Femur (tissue), 1 donor: ENCODE measurements around the gene CBS.
"Not testable (repeated sequence)": the region's sequence is repeated elsewhere in the genome, so short reads cannot be mapped to it uniquely, and the experiment has no call there.

Experiments
- DNase-seq: peaks from one replicate; pipeline ENCODE4 v3.0.0-alpha.2; 2017

CBS gene

DNA sequence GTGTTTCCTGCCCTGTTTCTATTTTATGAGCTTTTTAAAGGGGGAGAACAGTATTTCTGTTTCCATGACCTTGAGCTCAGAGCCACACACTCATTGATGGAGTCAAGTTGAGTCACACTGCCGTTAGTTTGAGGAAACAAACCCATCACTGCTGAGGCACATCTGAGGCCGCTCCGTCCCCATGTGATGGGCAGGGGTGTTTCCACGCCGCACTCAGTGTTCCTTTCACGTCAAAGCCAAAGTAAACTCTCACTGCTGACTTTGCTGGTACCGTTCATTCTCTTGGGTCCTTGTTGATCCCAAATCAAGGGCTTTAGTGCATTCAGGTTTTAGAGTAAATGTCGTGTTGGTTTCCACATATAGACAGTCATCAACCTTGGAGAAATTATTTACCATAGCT, 52.5 kb downstream of the CBS start:
- no peak for DNase-seq

DNA sequence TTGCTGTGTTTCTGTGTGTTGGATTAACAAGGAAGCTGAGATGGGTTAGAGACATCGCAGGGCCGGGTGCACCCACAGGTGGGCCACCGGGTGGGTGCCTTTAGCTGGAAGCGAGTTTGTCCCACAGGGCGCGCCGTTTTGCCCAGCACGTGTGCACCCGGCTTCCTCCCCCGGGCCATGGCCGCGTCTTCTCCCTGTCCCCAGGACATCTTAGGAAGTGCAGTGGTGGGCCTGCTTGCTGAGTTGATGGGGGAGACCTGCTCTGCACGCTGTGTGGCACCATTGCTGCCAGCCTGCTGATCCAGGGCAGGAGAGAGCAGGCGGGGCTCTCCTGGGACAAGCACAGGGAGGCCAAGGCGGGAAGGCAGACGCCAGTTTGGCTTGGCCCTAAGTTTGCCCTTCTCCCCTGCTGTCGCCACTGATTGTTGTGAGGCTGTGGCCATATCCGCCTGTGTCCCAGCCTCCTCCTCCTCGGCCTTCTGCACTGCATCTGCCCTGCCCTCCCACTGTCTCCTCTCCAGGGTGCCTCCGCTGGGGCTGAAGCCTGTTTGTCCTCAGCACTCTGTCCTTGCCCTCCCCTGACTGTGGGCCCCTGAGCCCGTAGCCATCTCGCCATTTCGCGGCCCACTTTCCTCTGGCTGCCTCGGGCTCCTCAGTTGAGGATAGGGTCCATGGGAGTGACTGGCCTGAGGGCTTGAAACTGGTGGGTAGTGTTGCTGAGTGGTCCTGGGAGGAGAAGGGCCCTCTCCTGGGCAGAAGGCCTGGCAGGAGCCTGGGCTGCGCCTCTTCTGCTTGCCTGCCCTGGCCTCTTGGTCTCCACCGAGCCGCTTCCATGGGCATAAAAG, 53.7 kb downstream of the CBS start:
- no peak for DNase-seq

GRCh38 chr21:43021191-43021590, 54.4 kb downstream of the CBS start:
- no peak for DNase-seq

DNA sequence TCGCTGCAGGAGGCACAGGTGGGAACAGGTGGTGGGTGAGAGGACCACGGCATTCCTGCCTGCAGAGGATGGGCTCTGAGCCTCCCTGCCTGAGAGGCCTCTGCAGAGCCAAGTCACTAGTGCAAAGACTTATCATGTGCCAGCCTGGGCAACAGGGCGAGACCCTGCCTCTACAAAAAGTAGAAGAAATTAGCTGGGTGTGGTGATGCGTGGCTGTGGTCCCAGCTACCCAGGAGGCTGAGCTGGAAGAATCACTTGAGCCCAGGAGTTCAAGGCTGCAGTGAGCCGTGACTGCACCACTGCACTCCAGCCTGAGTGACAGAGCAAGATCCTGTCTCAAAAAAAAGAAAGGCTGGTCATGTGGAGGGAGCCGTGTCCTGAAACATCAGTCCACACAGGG, 54.9 kb downstream of the CBS start:
- DNase-seq: no peak

GRCh38 chr21:43020177-43020576, 55.5 kb downstream of the CBS start:
- DNase-seq: no peak

GRCh38 chr21:43018519-43018918, 57.1 kb downstream of the CBS start:
- DNase-seq: no peak

DNA sequence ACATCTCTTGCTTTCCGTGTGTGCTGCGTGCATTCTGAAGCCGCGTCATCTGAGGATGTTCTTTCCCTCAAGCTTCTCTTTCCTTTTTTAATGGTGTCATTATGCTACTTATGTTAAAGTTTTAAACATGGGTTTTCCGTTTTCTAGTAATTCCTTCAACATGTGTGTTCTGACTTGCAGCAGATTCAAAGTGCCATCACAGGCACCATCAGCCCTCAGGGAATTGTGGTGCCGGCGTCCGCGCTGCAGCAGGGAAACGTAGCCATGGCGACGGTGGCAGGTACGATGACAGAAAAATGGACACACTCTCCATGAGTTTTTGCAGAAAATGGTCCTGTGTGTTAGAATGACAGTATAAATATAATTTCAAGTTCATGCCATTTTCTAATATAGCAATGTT, 58.9 kb downstream of the CBS start:
- DNase-seq: no peak

GRCh38 chr21:43015906-43016540, 59.6 kb downstream of the CBS start:
- no peak for DNase-seq

GRCh38 chr21:43012596-43012995, 63.0 kb downstream of the CBS start:
- no peak for DNase-seq

DNA sequence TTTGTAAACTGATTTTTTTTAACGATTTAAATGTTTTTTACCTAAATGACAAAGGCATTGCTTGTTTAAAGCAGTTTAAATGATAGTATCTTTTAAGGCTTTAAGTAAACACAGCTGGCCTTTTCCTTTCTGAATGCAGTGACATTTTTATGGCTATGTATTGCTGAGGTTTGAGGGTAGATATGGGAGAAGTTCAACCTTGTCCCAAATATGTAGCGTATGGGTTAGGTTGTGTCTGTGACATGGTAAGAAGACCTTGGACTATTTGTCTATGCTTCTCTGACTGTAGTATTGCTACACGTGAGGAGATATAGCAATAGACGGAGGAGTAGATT, 68.8 kb downstream of the CBS start:
- no peak for DNase-seq

DNA sequence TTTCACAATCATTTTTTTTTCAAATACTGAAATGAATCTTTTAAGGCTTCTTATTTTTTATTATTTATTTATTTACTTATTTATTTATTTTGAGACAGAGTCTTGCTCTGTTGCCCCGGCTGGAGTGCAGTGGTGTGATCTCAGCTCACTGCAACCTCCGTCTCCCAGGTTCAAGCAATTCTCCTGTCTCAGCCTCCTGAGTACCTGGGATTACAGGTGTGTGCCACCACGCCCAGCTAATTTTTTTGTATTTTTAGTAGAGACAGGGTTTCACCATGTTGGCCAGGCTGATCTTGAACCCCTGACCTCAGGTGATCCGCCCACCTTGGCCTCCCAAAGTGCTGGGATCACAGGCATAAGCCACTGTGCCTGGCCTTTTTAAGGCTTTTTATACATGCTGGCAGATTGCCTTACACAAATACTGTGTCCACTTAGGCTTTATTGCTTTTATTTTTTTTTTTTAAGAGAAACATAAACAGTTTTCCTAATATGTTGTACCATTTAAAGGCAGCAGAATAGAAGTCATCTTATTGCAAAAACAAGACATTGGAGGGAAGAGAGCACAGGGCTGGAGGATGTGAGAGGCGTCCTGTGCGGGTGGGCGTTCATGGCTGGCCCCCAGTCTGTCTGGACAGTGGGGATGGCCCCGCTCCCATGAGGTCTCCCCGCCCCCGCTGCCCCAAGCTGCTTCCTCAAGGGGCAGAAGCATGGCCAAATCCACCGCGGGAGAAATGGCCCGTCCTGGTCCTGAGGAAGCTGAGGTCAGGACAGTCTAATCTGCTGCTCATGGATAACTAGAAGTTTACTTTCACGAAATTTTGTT, 69.4 kb downstream of the CBS start:
- DNase-seq: not testable (repeated sequence)

GRCh38 chr21:43005635-43006034, 70.0 kb downstream of the CBS start:
- DNase-seq: no peak

GRCh38 chr21:43004926-43005325, 70.7 kb downstream of the CBS start:
- no peak for DNase-seq
